NCI-H1694 treated with DMSO at 0.1 percent for 48 hours (cell line): ENCODE results near the gene FBXO11.

Experiments used
- DNase-seq: peaks from one replicate; lab custom pipeline; 2025; lab: John Stamatoyannopoulos, UW

FBXO11 gene

GRCh38 chr2:47849368-47849767, 56.9 kb downstream of the FBXO11 start:
- no peak for DNase-seq

DNA sequence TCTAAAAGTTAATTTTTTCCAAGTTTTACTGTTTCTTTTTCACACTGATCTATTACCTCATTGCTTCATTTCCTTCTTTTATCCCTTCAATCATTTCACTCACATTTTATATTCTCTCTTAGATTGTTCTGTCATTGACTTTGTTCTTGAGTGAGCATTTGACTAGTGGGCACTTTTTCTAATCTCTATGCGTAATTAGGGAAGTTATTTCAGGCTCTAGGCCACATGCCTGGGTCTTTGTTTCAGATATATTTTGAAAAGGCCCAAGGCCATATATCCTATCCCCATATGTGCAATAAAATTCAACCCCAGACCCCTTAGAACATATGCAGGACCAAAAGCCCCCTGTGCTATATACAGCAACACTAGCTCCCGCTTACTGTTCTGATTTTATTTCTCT, 62.1 kb downstream of the FBXO11 start:
- no peak for DNase-seq

GRCh38 chr2:47843407-47843806, 62.9 kb downstream of the FBXO11 start:
- no peak for DNase-seq

DNA sequence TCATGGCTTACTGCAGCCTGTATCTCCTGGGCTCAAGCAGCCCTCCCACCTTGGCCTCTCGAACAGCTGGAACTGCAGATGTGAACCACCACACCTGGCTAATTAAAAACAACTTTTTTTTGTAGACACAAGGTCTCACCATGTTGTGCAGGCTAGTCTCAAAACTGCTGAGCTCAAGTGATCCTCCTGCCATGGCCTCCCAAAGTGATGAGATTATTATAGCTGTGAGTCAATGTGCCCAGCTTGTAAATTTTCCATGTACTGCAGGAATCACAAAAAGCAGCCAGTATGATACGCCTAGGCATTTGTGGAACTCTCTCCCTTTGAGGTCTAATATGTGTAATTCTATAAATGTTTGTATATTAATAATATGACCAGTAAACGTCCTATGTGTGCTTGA, 63.5 kb downstream of the FBXO11 start:
- no peak for DNase-seq

- no peak for DNase-seq
Observed at GRCh38 chr2:47838686-47839085, 67.6 kb downstream of the FBXO11 start.

DNA sequence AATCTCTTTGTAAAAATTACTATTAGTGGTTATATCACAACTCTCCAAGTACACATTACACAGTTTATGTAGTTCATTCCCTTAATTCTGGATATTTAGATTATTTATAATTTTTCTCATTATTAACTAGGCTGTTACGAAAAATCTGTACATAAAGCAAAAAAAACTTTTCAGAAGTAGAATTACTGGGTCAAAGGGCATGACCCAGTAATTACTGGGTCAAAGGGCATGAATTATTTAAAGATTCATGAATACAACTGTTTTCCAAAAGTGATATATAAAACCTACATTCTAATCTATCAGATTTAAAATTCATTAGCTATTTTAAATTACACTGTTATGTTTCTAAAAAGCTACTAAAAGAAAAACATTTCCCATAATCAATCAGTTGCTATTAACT, 68.0 kb downstream of the FBXO11 start:
- DNase-seq = no peak

DNA sequence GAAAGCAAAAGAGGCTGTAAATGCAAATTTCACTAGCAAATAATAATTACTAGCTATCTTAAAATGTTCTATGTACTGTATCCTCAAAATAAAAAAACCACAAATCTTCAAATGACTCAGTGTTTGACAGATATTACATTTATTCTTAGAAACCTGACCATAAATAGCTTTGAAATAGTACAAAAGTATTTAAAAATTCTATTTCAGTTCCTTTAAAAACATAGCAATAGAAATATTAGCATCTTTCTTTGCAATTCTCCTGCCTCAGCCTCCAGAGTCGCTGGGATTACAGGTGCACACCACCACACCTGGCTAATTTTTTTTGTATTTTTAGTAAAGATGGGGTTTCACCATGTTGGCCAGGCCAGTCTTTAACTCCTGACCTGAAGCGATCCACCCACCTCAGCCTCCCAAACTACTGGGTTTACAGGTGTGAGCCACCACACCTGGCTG, 72.8 kb downstream of the FBXO11 start:
- DNase-seq = no peak

DNA sequence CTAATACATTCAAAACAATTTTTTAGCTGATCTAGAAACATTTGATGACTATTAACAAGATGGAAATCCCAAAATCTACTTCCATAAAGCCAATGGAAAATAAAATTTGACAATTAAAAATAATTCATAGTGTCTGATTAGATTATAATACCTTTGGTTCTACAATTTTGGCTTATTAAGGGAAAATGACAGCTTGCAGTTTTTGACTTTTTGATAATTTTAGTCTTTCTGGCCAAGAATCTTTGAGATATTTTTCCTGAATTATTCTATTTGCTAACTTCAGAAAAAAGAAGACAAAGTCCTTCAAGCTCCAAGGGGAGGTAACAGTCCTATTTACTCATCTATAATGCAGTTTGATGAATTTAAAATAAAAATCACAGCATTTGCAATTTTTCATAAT, 83.8 kb downstream of the FBXO11 start:
- no peak for DNase-seq

- DNase-seq = no peak
Observed at GRCh38 chr2:47819834-47820233, 86.5 kb downstream of the FBXO11 start.

DNA sequence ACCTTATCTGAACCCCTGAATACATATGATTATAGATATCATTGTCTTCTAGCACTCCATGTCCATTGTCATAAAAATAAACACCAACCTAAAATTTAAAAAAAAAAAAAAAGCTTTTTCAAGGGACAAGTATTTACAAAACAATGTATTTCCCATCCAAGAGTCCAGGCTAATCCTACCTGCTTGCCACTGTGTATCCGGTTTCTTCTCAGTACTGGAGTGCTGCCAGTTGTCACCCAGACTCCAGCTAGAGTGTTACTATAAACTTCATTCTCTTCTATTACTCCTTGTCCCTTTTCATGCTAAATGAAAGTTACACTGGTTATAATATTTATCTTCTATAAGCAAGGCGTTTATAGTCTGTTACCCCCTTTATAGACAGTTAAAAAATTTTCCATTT, 87.5 kb downstream of the FBXO11 start:
- no peak for DNase-seq

- DNase-seq = no peak
Observed at GRCh38 chr2:47815764-47816163, 90.5 kb downstream of the FBXO11 start.

GRCh38 chr2:47811668-47812067, 94.6 kb downstream of the FBXO11 start:
- no peak for DNase-seq

DNA sequence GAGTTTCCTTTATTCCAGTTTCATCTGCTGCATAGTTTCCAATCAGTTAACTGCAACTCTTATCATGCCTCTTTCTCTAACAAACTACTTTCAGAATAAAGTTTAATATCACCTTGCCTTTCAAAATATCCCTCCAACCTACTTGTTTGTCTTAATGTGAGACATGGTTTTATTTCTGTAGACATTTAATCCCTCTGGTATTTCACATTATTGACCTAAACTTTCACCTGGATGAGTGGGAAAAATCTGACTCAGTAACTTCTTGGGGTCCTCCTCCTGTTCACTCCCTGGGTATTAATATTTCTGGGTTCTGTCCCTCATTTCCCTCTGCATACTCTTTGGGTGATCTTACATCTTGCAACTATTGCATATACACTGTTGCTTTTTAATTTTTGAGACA, 95.4 kb downstream of the FBXO11 start:
- no peak for DNase-seq

DNA sequence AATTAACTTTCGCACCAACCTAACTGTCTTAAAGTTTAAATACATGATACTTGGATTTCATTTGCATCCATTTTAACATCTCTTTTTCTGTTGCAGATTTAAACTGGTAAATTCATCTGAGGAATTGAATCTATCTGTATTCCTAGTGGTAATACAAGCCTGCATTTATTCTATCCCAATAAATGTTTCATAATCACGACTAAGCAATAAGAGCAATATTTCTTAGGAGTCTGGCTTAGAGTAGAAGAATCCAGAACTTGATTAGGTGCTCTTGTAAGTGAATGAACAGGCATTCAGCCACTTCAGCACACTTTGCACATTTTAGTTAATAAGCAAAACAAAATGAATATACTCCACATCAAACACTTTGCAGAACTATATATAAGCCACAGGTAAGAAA, 96.4 kb downstream of the FBXO11 start:
- DNase-seq = no peak

DNA sequence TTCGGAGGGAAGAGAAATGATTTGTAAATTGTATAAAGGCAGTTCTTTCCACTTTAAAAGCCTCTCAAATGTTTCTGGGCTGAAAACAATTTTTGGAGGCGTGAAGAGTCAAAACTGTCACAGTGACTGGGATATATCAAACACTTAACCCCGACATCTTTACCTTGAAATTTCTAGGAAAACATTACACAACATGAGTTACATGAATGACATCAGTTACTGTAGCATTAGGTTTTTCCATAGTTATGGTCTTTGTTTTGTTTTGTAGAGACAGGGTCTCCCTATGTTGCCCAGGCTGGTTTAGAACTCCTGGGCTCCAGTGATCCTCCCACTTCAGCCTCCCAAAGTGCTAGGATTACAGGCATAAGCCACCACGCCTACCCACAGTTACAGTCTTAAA, 97.7 kb downstream of the FBXO11 start:
- DNase-seq = no peak

GRCh38 chr2:47805850-47806249, 100.4 kb downstream of the FBXO11 start:
- DNase-seq = no peak

- no peak for DNase-seq
Observed at GRCh38 chr2:47803770-47804169, 102.5 kb downstream of the FBXO11 start.

GRCh38 chr2:47803363-47803762, 102.9 kb downstream of the FBXO11 start:
- no peak for DNase-seq

- no peak for DNase-seq
Observed at GRCh38 chr2:47801118-47801517, 105.2 kb downstream of the FBXO11 start.

GRCh38 chr2:47799031-47799609, 107.2 kb downstream of the FBXO11 start:
- no peak for DNase-seq

DNA sequence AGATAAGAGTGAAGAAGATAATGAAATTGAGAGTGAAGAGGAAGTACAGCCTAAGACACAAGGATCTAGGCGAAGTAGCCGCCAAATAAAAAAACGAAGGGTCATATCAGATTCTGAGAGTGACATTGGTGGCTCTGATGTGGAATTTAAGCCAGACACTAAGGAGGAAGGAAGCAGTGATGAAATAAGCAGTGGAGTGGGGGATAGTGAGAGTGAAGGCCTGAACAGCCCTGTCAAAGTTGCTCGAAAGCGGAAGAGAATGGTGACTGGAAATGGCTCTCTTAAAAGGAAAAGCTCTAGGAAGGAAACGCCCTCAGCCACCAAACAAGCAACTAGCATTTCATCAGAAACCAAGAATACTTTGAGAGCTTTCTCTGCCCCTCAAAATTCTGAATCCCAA, 107.7 kb downstream of the FBXO11 start:
- DNase-seq = no peak

- no peak for DNase-seq
Observed at GRCh38 chr2:47796090-47796697, 110.1 kb downstream of the FBXO11 start.

DNA sequence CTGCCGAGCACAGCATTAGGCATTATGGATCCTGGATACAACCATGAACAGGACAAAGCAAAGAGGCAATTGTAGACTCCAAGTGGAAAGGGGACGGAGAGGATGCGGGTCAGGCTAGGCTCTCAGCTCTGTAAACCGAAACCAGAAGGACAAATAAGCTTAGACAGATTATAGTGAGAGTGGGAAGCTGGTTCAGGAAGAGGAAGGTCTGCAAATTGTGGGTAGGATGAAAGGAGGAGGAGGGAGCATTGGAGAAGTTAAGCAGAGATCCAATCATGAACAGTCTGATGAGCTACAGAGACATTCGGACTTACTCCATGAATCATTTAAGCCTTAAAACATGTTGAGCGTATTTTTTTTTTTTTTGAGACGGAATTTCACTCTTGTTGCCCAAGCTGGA, 120.3 kb downstream of the FBXO11 start:
- DNase-seq = no peak

DNA sequence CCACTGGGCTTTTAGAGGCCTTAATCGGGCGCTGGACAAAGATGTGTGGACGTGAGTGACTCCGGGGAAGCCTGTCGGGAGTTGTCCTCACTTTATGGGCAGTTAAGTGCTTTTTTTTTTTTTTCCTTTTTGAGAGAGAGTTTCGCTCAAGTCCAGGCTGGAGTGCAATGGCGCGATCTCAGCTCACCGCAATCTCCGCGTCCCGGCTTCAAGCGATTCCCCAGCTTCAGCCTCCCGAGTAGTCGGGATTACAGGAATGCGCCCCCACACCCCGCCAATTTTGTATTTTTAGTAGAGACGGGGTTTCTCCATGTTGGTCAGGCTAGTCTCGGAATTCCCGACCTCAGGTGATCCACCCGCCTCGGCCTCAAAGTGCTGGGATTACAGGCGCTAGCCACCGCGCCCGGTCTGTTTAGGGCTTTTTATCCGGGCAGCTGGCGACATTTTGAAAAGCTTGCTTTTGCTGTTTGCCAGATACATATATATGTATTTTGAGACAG, 121.9 kb downstream of the FBXO11 start:
- DNase-seq = no peak
